HG03558 (cell line): ENCODE results near the gene KIAA0319L.
"Not testable (repeated sequence)": the region's sequence is repeated elsewhere in the genome, so short reads cannot be mapped to it uniquely, and the experiment has no call there.

Source experiments
- ATAC-seq: cut with Tn5 transposase; IDR thresholded peaks from one replicate; pipeline ENCODE4 v1.9.1; 2021; ENCODE audit warnings: moderate number of reproducible peaks; ENCODE audit not compliant: unreplicated experiment; ENCODE audit errors: extremely low read depth

The KIAA0319L gene

DNA sequence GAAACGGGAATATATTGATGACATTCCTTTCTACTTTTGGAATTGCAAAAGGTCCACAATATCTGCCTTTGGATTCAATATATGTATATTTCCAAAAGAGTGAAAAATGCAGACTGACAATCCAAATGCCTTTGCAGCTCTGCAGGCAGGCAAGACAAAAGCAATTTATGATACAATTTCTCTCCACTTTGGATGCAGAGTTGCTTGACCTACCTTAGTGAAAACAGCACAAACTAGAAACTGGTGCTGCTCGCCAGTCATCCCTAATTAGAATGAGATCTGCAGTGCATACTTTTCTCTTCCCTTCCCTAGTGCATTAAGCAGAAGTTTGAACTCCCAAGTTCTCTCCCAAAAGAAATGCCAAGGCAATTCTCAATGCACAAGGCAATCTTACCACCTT lies 56.8 kb downstream of the KIAA0319L start:
- ATAC-seq, result no peak

DNA sequence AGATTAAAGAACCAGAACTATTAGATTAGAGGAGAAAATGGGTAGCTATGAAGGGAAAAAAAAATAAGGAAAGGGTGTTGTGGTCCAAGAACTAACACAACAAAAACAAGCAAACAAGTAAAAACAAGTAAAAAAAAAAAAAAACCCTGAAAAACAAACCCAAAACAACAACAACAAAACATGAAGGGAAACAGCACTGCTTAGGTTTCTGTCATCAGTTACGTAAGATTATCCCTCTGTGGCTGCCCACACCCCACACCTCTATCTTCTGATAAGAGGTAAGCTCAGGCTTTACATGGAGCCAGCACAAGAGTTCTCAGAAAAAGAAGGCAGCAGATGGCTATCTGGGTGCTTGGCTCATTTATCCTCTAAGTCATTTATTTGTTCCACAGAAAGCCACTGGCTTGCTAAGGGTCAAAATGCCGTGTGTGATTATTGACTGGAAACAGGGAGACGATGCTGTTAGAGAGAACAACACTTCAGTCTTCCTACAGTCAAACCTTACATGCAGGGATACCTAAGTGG lies 57.5 kb downstream of the KIAA0319L start:
- no peak for ATAC-seq

DNA sequence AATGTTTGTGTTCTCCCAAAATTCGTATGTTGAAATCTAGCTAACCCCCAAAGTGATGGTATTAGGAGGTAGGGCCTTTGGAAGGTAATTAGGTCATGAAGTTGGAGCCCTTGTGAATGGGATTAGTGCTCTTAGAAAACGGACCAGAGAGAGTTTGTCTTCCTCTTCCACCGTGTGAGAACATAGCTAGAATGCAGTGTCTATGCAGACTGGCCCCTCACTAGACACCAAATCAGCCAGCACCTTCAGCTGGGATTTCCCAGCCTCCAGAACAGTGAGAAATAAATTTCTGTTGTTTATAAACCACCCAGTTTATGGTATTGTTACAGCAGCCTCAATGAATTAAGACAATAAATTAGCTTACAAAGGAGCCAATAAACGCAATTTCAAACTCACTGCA lies 58.0 kb downstream of the KIAA0319L start:
- no peak for ATAC-seq

DNA sequence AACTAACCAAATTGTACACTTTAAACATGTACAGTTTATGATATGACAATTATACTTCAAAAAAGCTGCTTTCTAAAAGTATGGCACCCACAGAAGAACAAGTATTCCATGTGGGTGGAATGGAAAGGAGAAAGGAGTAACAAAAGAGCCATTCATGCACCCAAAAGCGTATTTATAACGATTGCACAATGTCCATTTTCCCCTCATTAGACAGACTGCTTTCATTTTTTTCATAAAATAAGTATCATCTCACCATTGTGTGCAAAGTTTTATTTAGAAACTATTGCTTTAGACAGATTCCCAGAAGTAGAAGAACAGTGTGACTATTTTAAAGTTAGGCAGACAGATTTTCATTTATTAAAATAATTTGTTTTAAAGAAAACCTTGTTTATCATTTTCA lies 59.6 kb downstream of the KIAA0319L start:
- ATAC-seq, result no peak

DNA sequence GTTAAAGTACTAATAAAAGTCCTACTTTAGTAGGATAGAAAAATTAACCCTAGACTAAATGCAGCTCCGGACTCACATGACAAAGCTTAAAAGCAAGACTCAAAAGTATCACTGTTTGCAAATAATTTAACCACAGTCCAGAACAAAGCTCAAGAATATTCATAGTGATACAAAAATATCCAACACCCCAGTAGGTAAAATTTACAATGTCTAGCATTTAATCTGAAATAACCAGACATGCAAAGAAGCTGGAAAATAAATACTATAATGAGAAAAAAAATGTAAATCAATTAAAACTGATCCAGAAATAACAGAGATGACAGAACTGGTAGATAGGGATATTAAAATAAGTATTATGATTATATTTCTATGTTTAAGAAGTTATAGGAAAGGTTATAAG lies 67.0 kb downstream of the KIAA0319L start:
- ATAC-seq, result no peak

DNA sequence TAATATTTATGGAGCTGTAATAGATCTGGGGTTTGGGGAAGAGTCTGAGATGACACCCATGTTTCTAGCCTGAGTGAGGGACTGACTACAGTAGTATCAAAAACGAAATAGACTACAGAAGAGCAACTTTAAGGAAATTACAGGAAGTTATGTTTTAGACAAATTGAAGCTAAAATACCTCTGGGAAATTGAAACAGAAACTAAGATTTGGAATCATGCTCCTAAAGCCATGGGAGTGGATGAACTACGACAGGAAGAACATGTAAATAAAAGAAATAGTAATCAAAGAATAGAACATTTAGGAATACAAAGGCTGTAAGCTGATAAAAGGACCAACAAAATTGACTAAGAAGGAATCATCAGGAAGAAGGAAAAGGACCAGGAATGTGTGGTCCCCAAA lies 68.9 kb downstream of the KIAA0319L start:
- ATAC-seq, result no peak

DNA sequence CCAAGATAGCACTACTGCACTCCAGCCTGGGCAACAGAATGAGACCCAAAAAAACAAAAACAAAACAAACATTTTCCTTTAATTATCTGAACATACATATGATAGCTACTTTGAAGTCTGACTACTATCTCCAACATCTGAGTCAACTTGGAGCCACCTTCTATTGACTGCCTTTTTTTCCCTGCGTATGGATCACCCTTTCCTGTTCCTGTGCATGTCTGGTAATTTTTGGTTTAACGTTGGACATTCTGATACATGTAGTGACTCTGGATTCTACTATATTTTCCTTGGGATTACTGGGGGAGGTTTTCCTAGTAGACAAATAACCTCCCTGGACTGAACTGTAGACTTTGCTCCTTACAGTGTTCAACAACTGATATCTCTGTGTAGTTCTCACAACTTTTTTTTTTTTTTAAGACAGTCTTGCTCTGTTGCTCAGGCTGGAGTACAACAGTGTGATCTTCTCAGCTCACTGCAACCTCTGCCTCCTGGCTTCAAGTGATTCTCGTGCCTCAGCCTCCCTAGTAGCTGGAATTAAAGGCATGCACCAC lies 70.3 kb downstream of the KIAA0319L start:
- ATAC-seq, result no peak

DNA sequence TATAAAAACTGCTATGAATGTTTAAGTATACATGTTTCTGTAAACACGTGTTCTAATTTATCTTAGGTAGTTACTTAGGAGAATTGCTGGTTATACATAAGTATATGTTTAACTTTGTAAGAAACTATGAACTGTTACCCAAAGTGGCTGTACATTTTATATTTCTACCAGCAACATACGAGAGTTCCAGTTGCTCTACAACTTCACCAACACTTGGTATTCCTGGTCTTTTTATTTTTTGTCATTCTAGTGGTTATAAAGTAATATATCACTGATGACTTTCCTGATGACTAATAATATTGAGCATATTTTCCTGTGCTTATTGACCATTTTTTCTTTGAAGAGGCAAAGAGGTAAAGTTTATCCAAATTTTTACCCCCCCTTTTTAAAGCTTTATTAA lies 76.0 kb downstream of the KIAA0319L start:
- ATAC-seq, result no peak

DNA sequence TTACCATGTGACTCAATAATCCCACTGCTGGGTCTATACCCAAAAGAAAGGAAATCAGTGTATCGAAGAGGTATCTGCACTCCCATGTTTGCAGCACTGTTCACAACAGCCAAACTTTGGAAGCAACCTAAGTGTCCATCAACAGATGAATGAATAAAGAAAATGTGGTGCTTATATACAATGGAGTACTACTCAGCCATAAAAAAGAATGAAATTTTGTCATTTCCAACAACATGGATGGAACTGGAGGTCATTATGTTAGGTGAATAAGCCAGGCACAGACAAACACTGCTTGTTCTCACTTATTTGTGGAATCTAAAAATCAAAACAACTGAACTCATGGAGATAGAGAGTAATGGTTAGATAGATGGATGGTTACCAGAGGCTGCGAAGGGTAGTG lies 79.3 kb downstream of the KIAA0319L start:
- no peak for ATAC-seq

DNA sequence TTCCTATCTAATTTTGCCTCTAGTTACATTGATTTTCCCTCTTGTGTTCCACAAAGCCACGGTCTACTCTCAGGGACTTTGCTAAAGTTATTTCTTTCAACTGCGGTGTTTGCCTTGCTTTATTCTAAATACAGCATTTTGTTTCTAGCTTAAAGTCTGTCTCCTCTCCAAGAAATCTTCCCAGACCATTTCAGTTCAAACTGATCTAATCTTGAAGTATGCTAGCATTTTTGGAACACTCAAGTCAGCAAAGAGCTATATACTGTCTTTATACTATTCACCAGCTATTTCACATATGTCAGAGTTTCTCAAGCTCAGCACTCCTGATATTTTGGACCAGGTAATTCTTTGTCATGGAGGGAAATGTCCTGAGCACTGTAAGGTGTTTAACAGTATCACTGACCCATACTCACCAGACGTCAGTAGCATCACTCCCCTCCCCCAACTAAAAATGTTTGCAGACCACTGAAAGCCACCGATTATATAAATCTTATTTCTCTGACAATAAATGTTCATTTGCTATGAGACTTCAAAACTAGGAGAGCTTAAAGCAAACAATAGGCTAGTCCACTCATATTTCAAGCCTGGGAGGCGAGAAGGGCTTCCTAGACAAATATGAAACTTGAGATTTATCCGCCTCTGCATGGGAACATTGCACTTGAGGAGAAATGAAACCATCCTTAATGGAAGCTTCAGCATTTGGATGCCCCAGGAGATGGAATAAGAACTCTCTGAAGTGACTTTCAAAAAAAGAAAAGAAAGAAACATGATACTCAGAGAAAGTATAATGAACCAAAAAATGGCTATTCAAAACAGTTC lies 81.1 kb downstream of the KIAA0319L start:
- ATAC-seq, result no peak

DNA sequence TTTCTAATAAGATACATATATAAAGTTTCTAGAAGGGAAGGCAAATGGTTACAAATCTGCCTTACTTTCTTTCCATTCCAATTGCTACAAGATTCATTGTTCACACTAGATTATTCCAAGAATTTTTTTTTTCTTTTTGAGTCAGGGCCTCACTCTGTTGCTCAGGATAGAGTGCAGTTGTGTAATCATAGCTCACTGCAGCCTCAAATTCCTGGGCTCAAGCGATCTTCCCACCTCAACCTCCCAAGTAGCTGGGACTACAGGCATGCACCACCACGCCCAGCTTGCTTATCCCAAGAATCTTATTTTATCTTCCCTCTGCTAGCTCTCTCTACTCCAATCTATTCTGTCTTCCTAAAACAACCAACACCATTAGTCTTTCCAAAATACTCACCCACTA lies 81.8 kb downstream of the KIAA0319L start:
- no peak for ATAC-seq

DNA sequence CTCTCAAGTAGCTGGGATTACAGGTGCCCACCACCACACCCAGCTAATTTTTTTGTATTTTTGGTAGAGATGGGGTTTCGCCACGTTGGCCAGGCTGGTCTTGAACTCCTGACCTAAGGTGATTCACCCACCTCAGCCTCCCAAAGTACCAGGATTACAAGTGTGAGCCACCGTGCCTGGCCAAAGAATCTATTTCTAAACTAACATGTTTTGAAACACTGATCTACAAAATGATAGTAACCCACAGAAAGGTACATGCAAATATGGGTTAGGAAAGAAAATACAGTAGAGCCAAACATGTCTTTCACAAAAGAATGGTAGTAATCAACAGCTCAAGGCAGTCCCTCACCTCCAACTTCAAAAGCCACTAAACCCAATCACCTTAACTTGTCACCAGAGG lies 84.0 kb downstream of the KIAA0319L start:
- ATAC-seq, result not testable (repeated sequence)

DNA sequence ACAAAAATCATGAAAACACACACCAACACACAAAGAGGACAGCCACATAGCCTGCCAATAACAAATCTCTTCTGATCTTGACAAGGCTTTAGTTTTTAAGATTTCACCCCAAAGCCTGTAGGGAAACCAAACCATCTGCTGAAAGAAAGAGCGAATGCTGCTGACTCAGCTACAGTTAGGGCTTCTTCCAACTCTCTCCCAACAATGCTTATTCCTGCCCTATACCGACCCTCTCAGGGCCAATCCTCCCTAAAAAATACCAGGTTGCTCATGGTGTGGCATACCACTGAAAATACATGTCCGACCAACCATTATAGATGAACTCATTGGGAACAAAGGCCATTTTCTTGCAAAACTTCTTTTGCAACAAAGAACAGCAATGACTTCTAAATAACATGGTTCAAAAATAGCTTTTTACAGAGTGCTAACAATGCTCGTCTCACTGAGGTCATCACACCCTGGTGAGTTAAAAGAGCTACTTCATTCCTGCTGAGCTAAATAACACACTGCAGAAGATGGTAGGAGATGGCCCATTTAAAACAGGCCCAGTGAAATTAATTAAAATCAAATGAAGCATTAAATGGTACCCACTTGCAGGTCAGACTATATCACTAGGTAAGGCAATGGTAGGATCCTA lies 86.1 kb downstream of the KIAA0319L start:
- ATAC-seq, result no peak

DNA sequence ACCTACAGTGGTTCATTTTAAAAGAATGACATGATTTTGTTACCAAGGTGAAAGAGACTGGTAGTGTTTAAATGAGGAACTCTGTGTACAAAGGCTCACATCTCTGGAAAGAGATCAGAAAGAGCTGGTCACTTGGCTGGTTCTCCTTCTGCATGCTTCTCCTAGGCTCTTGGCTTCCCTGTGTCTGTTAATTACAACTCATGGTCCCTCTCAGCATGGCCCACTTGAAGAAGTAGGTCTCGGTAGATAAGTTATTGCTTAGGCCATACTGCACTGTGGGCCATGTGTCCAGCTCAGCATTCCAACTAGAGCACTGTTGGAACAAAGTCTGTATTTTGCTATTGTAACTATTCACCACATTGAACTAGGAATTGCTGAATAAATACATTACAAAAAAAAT lies 91.1 kb downstream of the KIAA0319L start:
- no peak for ATAC-seq

DNA sequence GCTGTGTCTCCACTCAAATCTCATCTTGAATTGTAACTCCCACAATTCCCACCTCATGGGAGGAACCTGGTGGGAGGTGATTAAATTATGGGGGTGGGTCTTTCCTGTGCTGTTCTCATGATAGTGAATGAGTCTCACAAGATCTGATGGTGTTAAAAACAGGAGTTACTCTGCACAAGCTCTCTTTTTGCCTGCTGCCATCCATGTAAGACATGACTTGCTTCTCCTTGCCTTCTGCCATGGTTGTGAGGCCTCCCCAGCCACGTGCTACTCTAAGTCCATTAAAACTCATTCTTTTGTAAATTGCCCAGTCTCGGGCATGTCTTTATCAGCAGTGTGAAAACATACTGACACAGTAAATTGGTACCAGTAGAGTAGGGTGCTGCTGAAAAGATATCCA lies 93.5 kb downstream of the KIAA0319L start:
- not testable (repeated sequence) for ATAC-seq

DNA sequence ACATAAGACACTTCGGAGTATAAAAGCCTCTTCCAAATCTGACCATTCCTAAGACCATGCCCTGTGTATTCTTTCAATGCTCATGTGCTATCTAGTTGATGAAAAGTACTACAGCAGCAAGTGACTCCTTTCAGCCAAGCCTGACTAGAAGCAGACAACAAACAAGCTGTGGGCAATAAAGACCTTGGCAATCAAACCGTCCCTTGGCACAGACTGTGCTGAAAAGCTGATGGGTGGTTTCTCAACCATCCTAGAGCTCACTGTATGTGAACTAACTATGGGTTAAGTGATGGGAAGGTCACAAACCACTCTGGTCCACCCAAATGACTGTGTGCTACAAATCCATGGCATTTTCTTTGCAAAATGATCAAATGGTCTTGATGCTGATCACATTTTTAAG lies 94.0 kb downstream of the KIAA0319L start:
- no peak for ATAC-seq

DNA sequence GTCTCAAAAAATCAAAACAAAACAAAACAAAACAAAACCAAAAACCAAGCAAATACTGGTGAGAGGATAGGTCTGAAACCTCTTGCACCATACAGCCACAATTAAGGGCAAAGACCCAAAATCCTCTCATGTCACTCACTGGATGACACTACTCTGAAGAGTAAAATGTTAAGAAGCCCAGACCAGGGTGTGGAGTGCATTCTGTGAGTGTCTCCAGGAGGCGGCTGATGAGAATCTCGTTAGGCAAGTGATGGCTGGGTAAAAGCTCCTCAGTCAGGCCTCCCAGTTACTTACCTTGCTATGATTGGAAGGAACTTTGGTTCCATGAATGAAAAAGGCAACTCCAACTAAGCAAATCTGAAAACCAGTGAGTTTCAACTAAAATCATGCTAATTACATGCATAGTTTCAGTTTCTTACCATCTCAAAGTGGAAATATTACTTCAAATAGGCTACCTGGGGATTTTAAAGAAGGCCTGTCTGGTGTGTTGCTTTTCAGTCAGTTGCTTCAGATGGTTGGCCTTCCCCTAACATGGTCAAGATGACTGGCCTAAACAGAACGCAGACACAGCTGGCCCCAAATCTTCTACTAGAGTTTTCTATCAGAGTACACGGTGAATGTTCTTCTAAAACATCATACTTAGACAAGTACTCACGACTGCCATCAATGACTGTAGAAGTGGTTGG lies 95.1 kb downstream of the KIAA0319L start:
- ATAC-seq, result no peak

DNA sequence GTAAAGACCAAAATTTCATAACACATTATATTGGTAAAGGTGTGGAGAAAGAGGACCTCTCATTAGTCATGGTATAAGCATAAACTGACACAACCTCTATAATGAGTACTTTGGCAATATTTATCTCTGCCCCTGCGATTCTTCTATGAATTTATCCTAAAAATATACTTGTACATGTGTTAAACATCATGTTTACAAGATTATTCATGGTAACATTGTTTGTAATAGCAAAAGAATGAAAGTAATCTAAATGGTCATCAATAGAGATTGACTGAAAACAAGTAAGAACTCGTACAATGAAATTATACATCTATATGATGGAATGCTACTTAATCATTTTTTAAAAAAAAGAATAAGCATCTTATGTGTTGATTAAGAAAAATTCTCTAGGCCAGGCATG lies 96.4 kb downstream of the KIAA0319L start:
- ATAC-seq, result no peak

DNA sequence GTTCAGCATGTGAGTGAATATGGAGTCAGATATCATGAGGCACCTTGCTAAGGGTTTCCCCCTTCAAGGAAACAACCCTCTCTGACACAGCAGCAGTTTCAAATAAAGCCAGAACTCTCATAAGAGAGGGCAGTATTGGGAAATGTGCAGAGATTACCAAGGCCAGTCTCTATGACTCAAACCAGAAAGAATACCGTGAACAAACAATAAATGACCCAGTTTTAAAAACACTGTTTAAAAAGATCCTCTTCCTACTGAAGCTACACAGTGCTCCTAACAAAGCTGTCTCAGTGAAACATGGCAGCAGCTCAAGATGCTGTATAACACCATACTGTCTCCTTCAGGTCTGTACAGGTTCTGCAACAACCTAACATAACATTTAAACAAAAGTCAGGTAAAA lies 102.6 kb downstream of the KIAA0319L start:
- ATAC-seq, result no peak

DNA sequence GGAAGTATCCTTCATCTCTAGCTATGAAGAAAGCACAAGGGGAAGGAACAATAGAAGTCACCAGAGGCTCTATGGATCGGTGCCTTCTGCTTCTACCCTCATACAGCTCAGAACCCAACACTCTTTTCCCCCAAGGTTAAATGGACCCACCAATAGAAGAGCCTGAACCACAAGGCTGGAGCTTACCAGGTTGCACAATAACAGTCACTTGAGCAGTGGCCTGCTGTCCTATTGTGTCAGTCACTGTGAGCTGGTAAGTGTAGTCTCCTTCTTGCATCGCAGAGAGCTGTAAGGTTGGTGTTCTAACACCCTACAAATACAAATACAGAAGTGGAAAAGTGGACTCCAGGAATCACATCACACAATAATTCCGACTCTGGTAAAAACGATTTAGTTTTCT lies 103.0 kb downstream of the KIAA0319L start:
- no peak for ATAC-seq

DNA sequence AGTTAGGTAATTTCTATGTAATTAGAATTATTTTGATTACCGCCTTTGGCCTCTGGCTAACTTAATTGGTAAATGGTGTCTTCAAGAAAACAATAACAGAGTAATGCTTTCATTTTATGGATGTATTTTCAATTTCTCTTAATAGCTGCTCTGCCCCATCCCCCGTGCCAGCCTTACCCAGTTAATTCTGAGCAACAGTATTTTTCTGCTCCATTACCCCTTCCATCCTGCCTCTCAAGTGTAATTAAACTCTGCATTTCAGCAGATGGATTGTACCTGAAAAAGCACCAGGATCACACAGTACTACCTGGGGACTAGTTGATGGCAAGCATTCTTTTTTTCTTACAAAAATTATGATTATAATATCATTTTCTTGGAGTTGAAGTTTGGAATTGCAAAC lies 104.2 kb downstream of the KIAA0319L start:
- ATAC-seq, result no peak
